HG03066 (cell line): ENCODE data around the gene FIGN.

Source experiments
- ATAC-seq: cut with Tn5 transposase; IDR thresholded peaks from one replicate; pipeline ENCODE4 v1.9.1; 2021; ENCODE audit warnings: low read depth; ENCODE audit not compliant: unreplicated experiment

Gene FIGN

GRCh38 chr2:163580757-163581156 lies 155.1 kb downstream of the FIGN start:
- ATAC-seq = no peak

- no peak for ATAC-seq
These were observed 161.5 kb downstream of the FIGN start for GRCh38 chr2:163574309-163574708.

- no peak for ATAC-seq
These were observed 162.2 kb downstream of the FIGN start for GRCh38 chr2:163573652-163574051.

GRCh38 chr2:163572850-163573249 lies 163.0 kb downstream of the FIGN start:
- no peak for ATAC-seq

- no peak for ATAC-seq
These were observed 164.2 kb downstream of the FIGN start for GRCh38 chr2:163571423-163572102.

GRCh38 chr2:163570391-163570790 lies 165.4 kb downstream of the FIGN start:
- no peak for ATAC-seq

GRCh38 chr2:163565192-163565591 lies 170.6 kb downstream of the FIGN start:
- no peak for ATAC-seq

GRCh38 chr2:163564236-163564635 lies 171.6 kb downstream of the FIGN start:
- ATAC-seq = no peak

- ATAC-seq = no peak
These were observed 172.5 kb downstream of the FIGN start for GRCh38 chr2:163563336-163563735.

- ATAC-seq = no peak
These were observed 177.4 kb downstream of the FIGN start for GRCh38 chr2:163558251-163559021.

- no peak for ATAC-seq
These were observed 179.3 kb downstream of the FIGN start for GRCh38 chr2:163556511-163556910.

- no peak for ATAC-seq
These were observed 180.9 kb downstream of the FIGN start for GRCh38 chr2:163554864-163555263.

- ATAC-seq = no peak
These were observed 182.2 kb downstream of the FIGN start for GRCh38 chr2:163553601-163554000.

- no peak for ATAC-seq
These were observed 183.1 kb downstream of the FIGN start for GRCh38 chr2:163552758-163553157.

GRCh38 chr2:163551616-163552373 lies 184.0 kb downstream of the FIGN start:
- no peak for ATAC-seq

GRCh38 chr2:163548970-163549369 lies 186.8 kb downstream of the FIGN start:
- no peak for ATAC-seq
